HG02840 (cell line): Measurements from ENCODE around the gene NRTN.

ENCODE experiments used
- ATAC-seq: cut with Tn5 transposase; IDR thresholded peaks from one replicate; pipeline ENCODE4 v1.9.1; 2021; ENCODE audit warnings: mild to moderate bottlenecking, moderate library complexity, moderate number of reproducible peaks; ENCODE audit not compliant: unreplicated experiment, low FRiP score

The NRTN gene

GRCh38 chr19:5789886-5790558 is 14.8 kb upstream of the NRTN start:
- ATAC-seq = no peak

GRCh38 chr19:5790559-5791520 is 14.0 kb upstream of the NRTN start, which contains the start of gene DUS3L:
Gene DUS3L, minus strand, starts transcription at chr19:5791163. Its CDS starts 22 bp downstream, at chr19:5791141.
- ATAC-seq = peak; percentile 77

- ATAC-seq = no peak
Measured at GRCh38 chr19:5792224-5792623, 12.6 kb upstream of the NRTN start.

GRCh38 chr19:5793188-5793587 is 11.7 kb upstream of the NRTN start:
- ATAC-seq = no peak

- ATAC-seq = no peak
Measured at GRCh38 chr19:5795382-5795919, 9.4 kb upstream of the NRTN start.

DNA sequence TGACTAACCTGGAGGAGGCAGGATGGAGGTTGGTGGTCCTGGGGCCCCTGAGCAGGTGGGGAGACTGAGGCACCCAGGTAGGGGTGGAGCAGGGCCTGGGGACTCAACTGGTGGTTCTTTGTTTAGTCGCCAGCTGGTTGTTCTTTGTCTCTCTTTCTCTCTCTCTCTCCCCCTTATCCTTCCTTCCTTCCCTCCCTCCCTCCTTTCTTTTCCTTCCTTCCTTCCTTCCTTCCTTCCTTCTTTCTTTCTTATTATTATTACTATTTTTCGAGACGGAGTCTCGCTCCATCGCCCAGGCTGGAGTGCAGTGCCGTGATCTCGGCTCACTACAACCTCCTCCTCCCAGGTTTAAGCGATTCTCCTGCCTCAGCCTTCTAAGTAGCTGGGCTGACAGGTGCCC is 6.6 kb upstream of the NRTN start:
- no peak for ATAC-seq

- ATAC-seq = no peak
Measured at GRCh38 chr19:5799247-5800241, 5.3 kb upstream of the NRTN start.

DNA sequence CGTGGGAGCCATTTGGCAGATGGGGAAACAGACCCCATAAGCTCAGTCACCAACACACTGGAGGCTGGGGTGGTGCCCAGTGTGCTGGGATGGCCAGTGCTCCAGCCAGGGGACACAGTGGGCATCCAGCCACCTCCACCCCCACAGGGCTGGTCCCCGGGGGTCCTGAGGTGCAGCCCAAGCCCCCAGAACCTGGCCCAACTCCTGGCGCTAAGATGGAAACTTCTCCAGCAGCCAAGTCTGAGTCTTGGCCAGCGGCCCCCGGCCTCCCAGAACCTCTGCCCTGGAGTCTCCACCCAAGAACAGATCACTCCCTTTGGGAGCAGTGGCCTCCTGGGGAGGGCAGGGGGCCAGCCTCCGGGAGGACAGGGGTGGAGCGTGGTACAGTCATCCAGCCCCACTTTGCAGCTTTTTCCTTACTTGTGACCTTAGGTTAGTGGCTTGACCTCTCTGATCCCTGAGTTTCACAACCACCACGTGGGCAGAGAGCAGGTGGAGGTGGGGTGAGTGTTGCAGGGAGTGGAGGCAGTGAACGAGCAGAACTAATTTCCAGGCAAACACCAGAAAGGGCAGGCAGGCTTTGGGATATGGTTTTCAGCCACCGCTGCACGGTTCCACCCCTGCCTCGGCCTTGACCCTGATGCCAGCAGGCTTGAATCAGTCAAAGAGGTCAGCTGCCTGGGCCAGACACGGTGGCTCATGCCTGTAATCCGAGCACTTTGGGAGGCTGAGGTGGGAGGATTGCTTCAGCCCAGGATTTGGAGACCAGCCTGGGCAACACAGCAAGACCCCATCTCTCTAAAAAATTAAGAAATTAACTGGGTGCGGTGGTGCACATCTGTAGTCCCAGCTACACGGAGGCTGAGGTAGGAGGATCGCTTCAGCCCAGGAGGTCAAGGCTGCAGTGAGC is 4.3 kb upstream of the NRTN start:
- ATAC-seq = no peak

GRCh38 chr19:5801796-5802619 is 2.9 kb upstream of the NRTN start:
- ATAC-seq = no peak

GRCh38 chr19:5803441-5803751 is 1.5 kb upstream of the NRTN start:
- ATAC-seq = no peak

- no peak for ATAC-seq
Measured at GRCh38 chr19:5803752-5804515, 933 bp upstream of the NRTN start.

DNA sequence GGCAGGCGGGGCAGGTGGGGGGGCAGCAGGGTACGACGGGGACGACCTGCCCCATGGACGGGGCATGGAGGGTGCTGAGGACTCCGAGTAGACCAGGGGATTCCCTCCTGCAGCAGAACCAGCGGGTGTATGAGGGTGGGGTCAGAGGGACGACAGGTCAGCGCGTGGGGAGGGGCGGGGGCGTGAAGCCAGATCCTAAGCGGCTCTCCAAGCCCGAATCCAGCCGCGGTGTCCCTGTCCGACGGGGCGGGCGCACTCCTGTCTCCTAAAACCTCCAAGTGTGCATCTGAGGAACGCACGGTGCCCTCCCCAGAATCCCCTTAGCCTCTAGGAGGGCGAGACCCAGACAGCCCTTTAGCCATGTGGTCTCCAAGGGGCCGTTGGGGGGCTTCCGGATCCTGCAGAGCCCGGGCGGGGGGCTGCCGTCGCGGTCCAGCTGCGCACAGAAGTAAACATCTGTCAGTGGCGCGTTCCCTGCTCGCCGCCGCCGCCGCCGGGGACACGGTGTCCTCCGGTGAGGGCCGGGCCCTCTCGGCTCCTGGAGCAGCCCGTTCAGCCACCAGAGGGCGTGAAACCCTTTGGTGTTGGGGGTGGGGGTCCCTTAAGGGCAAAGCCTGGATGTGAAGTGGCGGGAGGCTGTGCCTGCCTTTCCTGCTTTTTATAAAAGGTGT is 730 bp downstream of the NRTN start:
- no peak for ATAC-seq

GRCh38 chr19:5806133-5806489 is 1.2 kb downstream of the NRTN start:
- no peak for ATAC-seq

- ATAC-seq = no peak
Measured at GRCh38 chr19:5806905-5807304, 2.0 kb downstream of the NRTN start.

- ATAC-seq = no peak
Measured at GRCh38 chr19:5808120-5808816, 3.4 kb downstream of the NRTN start.

GRCh38 chr19:5809053-5809452 is 4.2 kb downstream of the NRTN start:
- ATAC-seq = no peak

DNA sequence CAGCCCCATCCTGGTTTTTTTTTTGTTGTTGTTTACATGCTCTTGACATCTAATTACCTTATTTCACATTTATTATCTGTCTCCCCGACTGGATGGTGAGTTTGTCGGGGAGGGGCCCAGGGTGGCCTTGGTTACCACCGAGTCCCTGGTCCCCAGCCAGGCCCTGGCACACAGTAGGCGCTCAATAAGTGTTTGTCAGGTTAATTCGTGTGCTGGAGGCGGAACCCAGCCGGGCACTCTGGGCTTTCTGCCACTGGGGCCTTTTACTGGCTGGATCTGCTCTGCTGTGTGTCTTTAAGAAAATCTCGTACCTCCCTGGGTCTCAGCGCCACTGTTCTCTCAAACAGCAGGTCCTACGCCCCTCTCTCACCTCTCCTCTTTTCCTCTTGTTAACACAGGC is 4.6 kb downstream of the NRTN start:
- no peak for ATAC-seq
